ENCODE results near the gene SUSD4. TPM values are rescaled to one million over a fixed set of nuclear protein-coding genes. Genes with fewer than 3 reads are reported as not detected.

SUSD4 gene
- total and polyA plus RNA-seq, 2 donors (not counting 1 experiment from before 2014, with no cell fraction given): 0.33 TPM; not detected in 1

GRCh38 chr1:223259462-223259861 is 104.5 kb downstream of the SUSD4 start:
- H3K79me2 ChIP-seq (ENCODE audit: control insufficient read depth, insufficient read depth, low read length): no peaks in the 10 kb centered on the region
- no peak for DNase-seq (ENCODE audit: low read depth in 2 of 2)
- no peak overlapping the region for H3K27ac ChIP-seq (ENCODE audit: insufficient read depth, low read length)
- no peak for TF ChIP-seq CTCF (conservative IDR thresholded peaks at IDR 0.05 in 1 of 2, IDR thresholded peaks at IDR 0.05 in 1 of 2; ENCODE audit: low read depth in 1 of 2, low read length in 2 of 2)
- TF ChIP-seq EZH2 (IDR thresholded peaks at IDR 0.05; ENCODE audit: low read length, missing control alignments): no peak
- no peak overlapping the region for H2AFZ ChIP-seq (ENCODE audit: low read length)
- no peaks in the 10 kb centered on the region for H3K4me1 ChIP-seq (ENCODE audit: control insufficient read depth, extremely low read depth, insufficient read depth, low read length)
- no peaks in the 10 kb centered on the region for H3K36me3 ChIP-seq (ENCODE audit: control insufficient read depth, insufficient read depth, low read length)
- no peak overlapping the region for H3K4me2 ChIP-seq (ENCODE audit: extremely low read depth, insufficient read depth, low read length)
- H3K9me3 ChIP-seq (ENCODE audit: control insufficient read depth, insufficient read depth, low read depth, low read length): no peaks in the 10 kb centered on the region
- no peak overlapping the region for H3K9ac ChIP-seq (ENCODE audit: insufficient read depth, low read length)
- H4K20me1 ChIP-seq (ENCODE audit: control insufficient read depth, extremely low read depth, insufficient read depth, low read length): no peaks in the 10 kb centered on the region
- H3K4me3 ChIP-seq (replicated peaks in 1 of 4; ENCODE audit: control extremely low read depth in 1 of 4, insufficient read depth in 1 of 4, low read depth in 3 of 4, low read length in 4 of 4): no peak overlapping the region
- peaks cover 9% of the 10 kb centered on the region for H3K27me3 ChIP-seq (ENCODE audit: control insufficient read depth, insufficient read depth, low read length)

GRCh38 chr1:223258751-223259198 is 105.2 kb downstream of the SUSD4 start:
- Histone ChIP-seq H4K20me1 (ENCODE audit: control insufficient read depth, extremely low read depth, insufficient read depth, low read length) (no peaks in the 10 kb centered on the region), H2AFZ (ENCODE audit: low read length) (no peak overlapping the region), H3K9ac (ENCODE audit: insufficient read depth, low read length) (no peak overlapping the region), H3K36me3 (ENCODE audit: control insufficient read depth, insufficient read depth, low read length) (no peaks in the 10 kb centered on the region), H3K27me3 (ENCODE audit: control insufficient read depth, insufficient read depth, low read length) (peaks cover 9% of the 10 kb centered on the region), H3K4me1 (ENCODE audit: control insufficient read depth, extremely low read depth, insufficient read depth, low read length) (no peaks in the 10 kb centered on the region), H3K4me2 (ENCODE audit: extremely low read depth, insufficient read depth, low read length) (no peak overlapping the region), H3K79me2 (ENCODE audit: control insufficient read depth, insufficient read depth, low read length) (no peaks in the 10 kb centered on the region), H3K4me3 (replicated peaks in 1 of 4; ENCODE audit: control extremely low read depth in 1 of 4, insufficient read depth in 1 of 4, low read depth in 3 of 4, low read length in 4 of 4) (no peak overlapping the region), H3K9me3 (ENCODE audit: control insufficient read depth, insufficient read depth, low read depth, low read length) (no peaks in the 10 kb centered on the region), H3K27ac (ENCODE audit: insufficient read depth, low read length) (no peak overlapping the region)
- TF ChIP-seq EZH2 (IDR thresholded peaks at IDR 0.05; ENCODE audit: low read length, missing control alignments) (no peak), CTCF (conservative IDR thresholded peaks at IDR 0.05 in 1 of 2, IDR thresholded peaks at IDR 0.05 in 1 of 2; ENCODE audit: low read depth in 1 of 2, low read length in 2 of 2) (no peak)
- peak; percentile 44 to 77 for DNase-seq (ENCODE audit: low read depth in 2 of 2)

GRCh38 chr1:223257856-223258550 is 106.0 kb downstream of the SUSD4 start:
- Histone ChIP-seq H3K79me2 (ENCODE audit: control insufficient read depth, insufficient read depth, low read length) (no peaks in the 10 kb centered on the region), H4K20me1 (ENCODE audit: control insufficient read depth, extremely low read depth, insufficient read depth, low read length) (no peaks in the 10 kb centered on the region), H2AFZ (ENCODE audit: low read length) (no peak overlapping the region), H3K9me3 (ENCODE audit: control insufficient read depth, insufficient read depth, low read depth, low read length) (no peaks in the 10 kb centered on the region), H3K4me2 (ENCODE audit: extremely low read depth, insufficient read depth, low read length) (no peak overlapping the region), H3K4me3 (replicated peaks in 1 of 4; ENCODE audit: control extremely low read depth in 1 of 4, insufficient read depth in 1 of 4, low read depth in 3 of 4, low read length in 4 of 4) (no peak overlapping the region), H3K9ac (ENCODE audit: insufficient read depth, low read length) (no peak overlapping the region), H3K27me3 (ENCODE audit: control insufficient read depth, insufficient read depth, low read length) (peaks cover 9% of the 10 kb centered on the region), H3K27ac (ENCODE audit: insufficient read depth, low read length) (no peak overlapping the region), H3K4me1 (ENCODE audit: control insufficient read depth, extremely low read depth, insufficient read depth, low read length) (no peaks in the 10 kb centered on the region), H3K36me3 (ENCODE audit: control insufficient read depth, insufficient read depth, low read length) (no peaks in the 10 kb centered on the region)
- TF ChIP-seq EZH2 (IDR thresholded peaks at IDR 0.05; ENCODE audit: low read length, missing control alignments) (no peak), CTCF (conservative IDR thresholded peaks at IDR 0.05 in 1 of 2, IDR thresholded peaks at IDR 0.05 in 1 of 2; ENCODE audit: low read depth in 1 of 2, low read length in 2 of 2) (no peak)
- no peak for DNase-seq (ENCODE audit: low read depth in 2 of 2)
